Smooth muscle cell (in vitro differentiated cells): ENCODE measurements around the gene PTPRE. TPM values are rescaled to one million over a fixed set of nuclear protein-coding genes. Genes with fewer than 3 reads are reported as not detected.

Source experiments
- DNase-seq: peaks from one replicate; lab custom pipeline; 2025; ENCODE audit not compliant: unreplicated experiment; lab: John Stamatoyannopoulos, UW
- H2AFZ ChIP-seq: fragments of 200-600 bp; sonication (generic); 2 replicates; pipeline ENCODE4 v1.6.0; 2016; ENCODE audit warnings: antibody characterized with exemption, low read depth, mild to moderate bottlenecking
- H3F3A ChIP-seq: fragments of 200-600 bp; sonication (generic); 2 replicates; pipeline ENCODE4 v1.6.0; 2017; ENCODE audit warnings: antibody characterized with exemption, low read depth
- H3K27ac ChIP-seq: fragments of 200-600 bp; sonication (generic); 2 replicates; pipeline ENCODE4 v1.5.1; 2016; ENCODE audit warnings: low read depth, mild to moderate bottlenecking
- H3K27me3 ChIP-seq: fragments of 200-600 bp; sonication (generic); 2 replicates; pipeline ENCODE4 v1.6.1; 2016; ENCODE audit warnings: low read depth, mild to moderate bottlenecking
- H3K36me3 ChIP-seq: fragments of 200-600 bp; sonication (generic); 2 replicates; pipeline ENCODE4 v1.5.1; 2016; ENCODE audit warnings: low read depth
- H3K4me1 ChIP-seq: fragments of 200-600 bp; sonication (generic); 2 replicates; pipeline ENCODE4 v1.5.1; 2016; ENCODE audit warnings: low read depth
- H3K4me2 ChIP-seq: fragments of 200-600 bp; sonication (generic); 2 replicates; pipeline ENCODE4 v1.6.0; 2016; ENCODE audit warnings: mild to moderate bottlenecking
- H3K4me3 ChIP-seq: fragments of 200-600 bp; sonication (generic); 2 replicates; pipeline ENCODE4 v1.5.1; 2016; ENCODE audit warnings: mild to moderate bottlenecking
- H3K79me2 ChIP-seq: fragments of 200-600 bp; sonication (generic); 2 replicates; pipeline ENCODE4 v1.6.0; 2016; ENCODE audit warnings: low read depth, mild to moderate bottlenecking
- H3K9ac ChIP-seq: fragments of 200-600 bp; sonication (generic); 2 replicates; pipeline ENCODE4 v1.6.0; 2016; ENCODE audit warnings: low read depth
- H3K9me3 ChIP-seq: fragments of 200-600 bp; sonication (generic); replicated peaks from 2 replicates; pipeline ENCODE4 v1.5.1; 2016; ENCODE audit warnings: low read depth
- H4K20me1 ChIP-seq: fragments of 200-600 bp; sonication (generic); 2 replicates; pipeline ENCODE4 v1.6.0; 2016; ENCODE audit warnings: low read depth
- CTCF ChIP-seq: fragments of 200-600 bp; sonication (generic); IDR thresholded peaks from 2 replicates; pipeline ENCODE4 v1.5.1; 2017; ENCODE audit warnings: borderline replicate concordance, mild to moderate bottlenecking, antibody characterized with exemption; ENCODE audit not compliant: insufficient read depth, poor library complexity, severe bottlenecking
- WGBS: methylation state at CpG from one replicate; pipeline ENCODE4 v1.1.7; 2016; ENCODE audit warnings: low lambda C conversion rate; 5-methylcytosine and 5-hydroxymethylcytosine counted together
- polyA plus RNA-seq: library from polyadenylated mRNA; unstranded; fragments of >200 nt; fragmentation: Nextera tagmentation; extraction: Ambion mirVana; gene quantifications from 2 replicates; pipeline ENCODE4 v1.2.1, GENCODE V29; 2016
- total RNA-seq: library from RNA; depleted of rRNA; stranded (reverse); fragments of >200 nt; gene quantifications from 2 replicates; pipeline ENCODE4 v1.2.3, GENCODE V29; 2014

PTPRE gene
- total and polyA plus RNA-seq, 2 experiments from 2014 or later: 17.1 to 22.7 TPM

GRCh38 chr10:127945948-127946711, 39.2 kb downstream of the PTPRE start:
- no peak for TF ChIP-seq CTCF
- no peak overlapping the region for H3K4me2 ChIP-seq
- H3K79me2 ChIP-seq: peaks cover 8% of the 10 kb centered on the region
- no peaks in the 10 kb centered on the region for H3K36me3 ChIP-seq
- H3K27me3 ChIP-seq: no peaks in the 10 kb centered on the region
- no peak overlapping the region for H2AFZ ChIP-seq
- H3K4me1 ChIP-seq: no peaks in the 10 kb centered on the region
- no peaks in the 10 kb centered on the region for H3F3A ChIP-seq
- no peak overlapping the region for H3K9ac ChIP-seq
- H3K4me3 ChIP-seq: no peak overlapping the region
- H3K27ac ChIP-seq: peak overlapping the region; percentile 70
- no peaks in the 10 kb centered on the region for H3K9me3 ChIP-seq
- H4K20me1 ChIP-seq: peaks cover 6% of the 10 kb centered on the region
- no peak for DNase-seq
- 93% methylated on average over 6 of the region's 6 CpGs for WGBS

- H3K4me2 ChIP-seq: no peak overlapping the region
- H4K20me1 ChIP-seq: peaks cover 6% of the 10 kb centered on the region
- TF ChIP-seq CTCF: no peak
- H3K36me3 ChIP-seq: no peaks in the 10 kb centered on the region
- H2AFZ ChIP-seq: no peak overlapping the region
- H3K27me3 ChIP-seq: no peaks in the 10 kb centered on the region
- WGBS: 88% methylated on average over 1 of the region's 1 CpG
- DNase-seq: no peak
- no peak overlapping the region for H3K4me3 ChIP-seq
- H3K79me2 ChIP-seq: peaks cover 15% of the 10 kb centered on the region
- H3K27ac ChIP-seq: no peak overlapping the region
- H3K9me3 ChIP-seq: no peaks in the 10 kb centered on the region
- no peaks in the 10 kb centered on the region for H3K4me1 ChIP-seq
- H3K9ac ChIP-seq: no peak overlapping the region
- no peaks in the 10 kb centered on the region for H3F3A ChIP-seq
Measured at GRCh38 chr10:127947211-127947610, 40.3 kb downstream of the PTPRE start.

GRCh38 chr10:127948791-127949190, 41.9 kb downstream of the PTPRE start:
- 80% methylated on average over 5 of the region's 5 CpGs for WGBS
- Histone ChIP-seq H3F3A (no peaks in the 10 kb centered on the region), H3K27me3 (no peaks in the 10 kb centered on the region), H3K27ac (no peak overlapping the region), H3K4me1 (no peaks in the 10 kb centered on the region), H3K9ac (no peak overlapping the region), H4K20me1 (peaks cover 6% of the 10 kb centered on the region), H3K4me2 (no peak overlapping the region), H2AFZ (no peak overlapping the region), H3K36me3 (no peaks in the 10 kb centered on the region), H3K4me3 (no peak overlapping the region), H3K79me2 (peaks cover 15% of the 10 kb centered on the region), H3K9me3 (no peaks in the 10 kb centered on the region)
- no peak for TF ChIP-seq CTCF
- DNase-seq: no peak

DNA sequence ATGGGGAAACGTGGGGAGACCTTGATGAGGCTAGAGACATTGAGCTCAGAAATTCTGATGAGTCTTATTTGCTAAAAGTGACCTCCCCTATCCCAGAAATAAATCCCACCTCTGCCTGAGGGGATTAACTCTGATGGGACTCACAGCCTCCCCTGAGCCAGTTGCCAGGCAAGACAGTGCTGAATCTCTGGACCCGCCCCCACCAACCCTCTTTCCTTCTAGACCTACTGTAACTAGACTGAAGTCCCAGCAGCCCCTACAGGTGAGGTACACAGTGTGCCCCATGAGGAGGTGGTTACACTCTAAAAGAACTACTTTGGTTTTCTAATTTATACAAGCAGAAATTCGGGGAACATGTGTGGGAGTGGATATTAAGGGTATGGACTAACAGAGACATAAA, 42.9 kb downstream of the PTPRE start:
- Histone ChIP-seq H3K4me1 (no peaks in the 10 kb centered on the region), H3K9me3 (no peaks in the 10 kb centered on the region), H3F3A (no peaks in the 10 kb centered on the region), H3K36me3 (no peaks in the 10 kb centered on the region), H3K27ac (no peak overlapping the region), H3K4me2 (no peak overlapping the region), H3K79me2 (peaks cover 15% of the 10 kb centered on the region), H3K27me3 (no peaks in the 10 kb centered on the region), H3K4me3 (no peak overlapping the region), H3K9ac (no peak overlapping the region), H4K20me1 (peaks cover 6% of the 10 kb centered on the region), H2AFZ (no peak overlapping the region)
- no peak for TF ChIP-seq CTCF
- no peak for DNase-seq
- WGBS: 91% methylated on average over 3 of the region's 3 CpGs
